ENCODE results near the gene CEL.

Gene CEL

DNA sequence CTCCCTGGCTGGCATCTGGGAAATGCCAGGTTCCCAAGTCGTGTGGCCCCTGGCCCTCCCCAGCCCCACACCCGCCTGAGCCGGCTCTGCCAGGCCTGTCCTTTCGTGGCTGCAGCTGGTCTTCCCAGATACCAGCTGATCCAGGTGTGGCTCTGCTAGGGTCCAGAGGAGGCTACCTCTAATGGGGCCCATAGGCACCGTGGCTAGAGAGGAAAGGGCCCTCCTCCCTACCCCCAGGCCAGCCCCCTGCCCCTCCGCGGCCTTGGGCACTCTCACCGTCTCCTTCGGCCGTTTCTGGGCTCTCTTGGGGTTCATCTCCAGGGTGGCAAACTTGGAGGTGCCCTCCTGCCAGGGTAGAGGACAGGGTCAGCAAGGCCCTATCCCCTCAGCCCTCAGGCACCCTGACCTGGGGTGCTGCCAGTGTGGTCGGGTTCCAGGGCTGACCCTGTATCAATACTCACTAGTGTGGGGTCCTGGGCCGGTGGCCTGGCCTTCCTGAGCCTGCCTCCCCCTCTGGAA, 42.3 kb downstream of the CEL start:
- no peak for DNase-seq (ENCODE audit: low read depth in 3 of 3)

DNA sequence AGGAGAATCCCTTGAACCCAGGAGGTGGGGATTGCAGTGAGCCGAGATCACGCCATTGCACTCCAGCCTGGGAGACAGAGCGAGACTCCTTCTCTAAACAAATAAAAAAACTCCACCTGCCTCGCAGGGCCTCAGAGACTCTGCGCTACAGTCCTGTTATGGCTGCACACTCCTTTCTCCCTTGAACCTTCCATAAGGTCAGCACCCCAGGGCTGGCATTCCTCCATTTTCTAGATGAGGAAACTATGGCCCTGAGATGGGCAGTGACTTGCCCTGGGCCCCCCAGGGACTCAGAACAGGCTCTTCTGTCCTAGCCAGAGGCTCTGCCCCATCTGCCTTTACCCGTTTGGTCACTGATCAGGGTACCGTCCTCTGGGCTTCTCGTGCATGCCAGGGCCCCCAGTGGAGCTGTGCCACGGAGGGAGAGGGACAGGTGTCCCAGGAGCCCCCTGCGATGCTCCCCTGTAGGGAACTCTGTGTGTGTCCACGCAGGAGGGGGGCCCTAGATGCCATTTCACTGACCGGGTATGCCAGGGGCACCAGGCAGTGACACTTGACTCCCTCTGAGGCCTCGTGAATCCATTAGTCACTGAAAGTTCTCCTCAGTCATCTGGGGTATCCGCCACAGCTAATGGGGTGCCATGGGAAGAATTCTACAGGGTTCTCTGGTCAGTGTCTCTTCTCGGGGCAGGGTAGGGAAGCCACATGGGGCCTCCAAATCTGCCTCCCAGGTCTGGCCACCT, 43.1 kb downstream of the CEL start:
- no peak for DNase-seq (ENCODE audit: low read depth in 3 of 3)

DNA sequence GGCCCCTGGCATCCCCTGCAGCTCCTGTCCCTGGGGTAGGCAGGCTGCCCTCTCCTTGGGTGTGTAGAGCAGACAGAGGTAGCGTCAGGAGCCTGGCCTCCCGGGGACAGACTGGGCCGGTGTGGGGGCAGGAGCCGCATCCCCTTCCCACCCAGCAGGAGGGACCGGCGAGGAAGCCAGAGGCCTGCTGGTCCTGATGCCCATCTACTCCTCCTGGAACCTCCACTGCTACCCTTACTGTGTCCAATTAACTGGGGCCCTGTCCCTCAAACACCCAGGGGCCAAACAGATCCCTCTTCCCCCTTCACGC, 43.6 kb downstream of the CEL start:
- DNase-seq (ENCODE audit: low read depth in 3 of 3): no peak

DNA sequence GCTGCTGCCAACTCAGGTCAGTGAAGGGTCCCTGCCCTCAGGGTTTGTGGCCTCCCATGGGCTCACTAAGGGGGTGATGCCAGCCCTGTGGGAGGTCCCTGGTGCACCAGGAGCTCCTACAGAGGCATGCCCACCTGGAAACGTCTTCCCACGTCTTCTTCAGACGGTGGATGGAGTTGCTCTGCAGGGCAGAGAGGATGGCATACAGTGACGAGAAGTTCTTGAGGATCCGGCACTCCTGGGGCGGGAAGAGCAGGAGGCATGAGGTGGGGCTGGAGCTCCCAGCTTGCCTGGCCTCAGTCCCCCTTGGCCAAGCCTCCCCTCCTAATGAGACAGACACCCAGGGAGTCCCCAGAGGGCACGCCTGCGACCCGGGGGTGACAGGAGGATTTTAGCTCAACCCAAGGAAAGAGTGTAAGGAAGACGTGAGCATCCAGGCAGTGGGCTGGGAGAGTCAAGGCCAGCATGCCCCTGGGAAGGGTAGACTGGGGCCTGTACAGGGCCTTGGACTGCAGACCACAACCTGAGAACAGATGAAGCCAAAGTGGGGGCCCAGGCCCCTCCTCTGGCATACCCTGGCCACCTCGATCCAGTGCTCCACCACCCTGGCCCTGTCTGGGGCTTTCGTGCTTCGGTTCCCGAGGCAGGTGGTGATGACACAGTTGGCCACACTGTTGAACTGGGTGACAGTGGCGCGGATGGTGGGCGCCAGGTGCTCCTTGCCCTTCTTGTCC, 44.9 kb downstream of the CEL start:
- DNase-seq (ENCODE audit: low read depth in 3 of 3): no peak

DNA sequence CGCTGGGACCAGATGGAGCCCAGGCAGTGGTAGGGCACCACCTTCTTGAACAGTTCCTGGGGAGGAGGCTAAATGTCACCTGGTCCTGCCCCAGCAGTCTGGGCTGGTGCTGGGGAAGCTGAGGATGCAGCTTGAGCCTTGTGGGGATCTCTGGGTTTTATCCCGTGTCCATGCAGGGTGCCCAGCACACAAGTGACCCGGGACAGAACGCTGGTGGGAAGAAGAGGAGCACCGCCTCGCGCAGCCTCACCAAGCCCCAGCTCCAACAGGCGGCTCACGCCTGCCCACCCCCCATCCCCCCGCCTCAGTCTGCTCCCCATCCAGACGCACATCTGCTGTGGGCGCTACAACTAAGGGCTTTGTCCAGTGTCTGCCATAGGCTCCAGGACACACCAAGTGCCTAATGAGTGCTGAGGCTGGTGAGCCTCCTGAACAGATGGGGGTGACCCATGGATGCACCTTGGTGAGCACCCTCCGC, 45.5 kb downstream of the CEL start:
- no peak for DNase-seq (ENCODE audit: low read depth in 3 of 3)

DNA sequence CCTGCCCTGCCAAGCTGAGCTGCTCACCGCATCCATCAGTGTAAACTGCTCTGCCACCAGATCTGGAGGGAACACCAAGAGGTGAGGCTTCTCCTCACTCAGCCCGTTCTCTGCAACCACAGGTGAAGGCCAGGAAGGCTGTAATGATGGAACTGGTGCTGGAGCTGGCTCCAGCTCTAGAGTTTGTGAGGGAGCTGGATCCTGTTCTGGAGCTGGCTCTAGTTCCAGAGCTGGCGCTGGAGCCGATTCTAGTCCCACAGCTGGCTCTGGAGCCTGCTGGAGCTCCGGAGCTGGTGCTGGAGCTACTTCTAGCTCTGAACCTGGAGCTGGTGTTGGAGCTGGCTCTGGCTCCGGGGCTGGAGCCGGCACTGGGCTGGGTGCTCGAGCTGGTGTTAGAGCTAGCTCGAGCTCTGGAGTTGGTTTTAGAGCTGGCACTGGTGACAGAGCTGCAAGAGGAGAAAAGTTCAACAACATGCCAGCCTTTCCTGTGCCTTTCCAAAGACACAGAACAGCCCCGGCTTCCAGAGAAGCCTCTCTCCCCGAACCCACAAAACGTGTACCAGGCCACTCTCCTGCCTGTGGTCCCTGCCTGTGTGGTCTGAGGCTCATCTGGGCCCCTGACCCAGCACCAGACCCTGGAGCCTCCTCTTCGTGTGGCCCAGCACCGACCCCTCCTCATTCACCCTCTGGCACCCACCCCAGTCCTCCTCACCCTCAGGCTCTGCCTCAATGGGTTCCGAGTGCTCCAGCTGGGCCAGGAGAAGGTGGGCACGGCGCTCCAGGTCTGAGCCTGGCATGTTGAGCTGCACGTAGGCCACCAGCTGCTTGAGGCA, 46.4 kb downstream of the CEL start:
- DNase-seq (ENCODE audit: low read depth in 3 of 3): no peak

DNA sequence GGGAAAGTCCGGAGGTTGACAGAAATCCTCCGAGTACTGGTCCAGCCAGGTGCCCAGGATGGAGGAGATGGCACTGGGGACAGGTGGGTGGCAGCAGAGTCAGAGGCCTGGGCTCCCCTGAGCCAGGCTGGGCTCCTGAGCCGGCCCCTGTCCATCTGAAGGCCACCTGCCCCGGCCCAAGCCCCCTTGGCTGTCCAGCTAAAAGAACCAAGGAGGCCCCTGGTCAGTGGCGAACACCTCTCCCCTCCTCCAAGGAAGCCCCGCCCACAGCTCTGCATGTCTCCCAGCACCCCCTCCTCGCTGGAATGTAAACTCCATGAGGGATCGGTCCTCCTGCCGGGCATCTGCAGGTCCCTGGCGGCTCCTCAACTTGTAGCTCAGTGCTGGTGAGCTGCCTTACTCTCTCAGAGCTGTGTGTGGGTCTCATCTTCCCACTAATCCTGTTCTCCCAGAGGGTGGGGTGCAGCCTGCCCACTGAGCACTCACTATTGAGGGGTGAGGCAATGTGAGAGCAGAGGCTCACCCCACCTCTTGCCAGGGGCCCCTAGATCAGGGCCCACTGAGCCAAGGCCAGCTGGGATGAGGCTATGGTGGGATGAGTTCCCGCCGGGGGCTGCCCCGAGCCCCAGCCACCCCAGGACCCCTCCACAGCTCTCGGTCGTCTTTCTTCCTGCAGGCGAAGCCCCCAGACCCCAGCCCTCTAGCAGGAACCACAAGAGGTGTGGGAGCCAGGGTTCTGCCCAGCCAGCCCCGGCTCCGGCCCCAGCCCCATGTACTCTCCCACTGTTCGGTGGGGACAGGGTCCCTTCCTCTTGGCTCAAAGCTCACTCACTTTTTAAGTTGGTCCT, 47.2 kb downstream of the CEL start:
- DNase-seq (ENCODE audit: low read depth in 3 of 3): no peak

DNA sequence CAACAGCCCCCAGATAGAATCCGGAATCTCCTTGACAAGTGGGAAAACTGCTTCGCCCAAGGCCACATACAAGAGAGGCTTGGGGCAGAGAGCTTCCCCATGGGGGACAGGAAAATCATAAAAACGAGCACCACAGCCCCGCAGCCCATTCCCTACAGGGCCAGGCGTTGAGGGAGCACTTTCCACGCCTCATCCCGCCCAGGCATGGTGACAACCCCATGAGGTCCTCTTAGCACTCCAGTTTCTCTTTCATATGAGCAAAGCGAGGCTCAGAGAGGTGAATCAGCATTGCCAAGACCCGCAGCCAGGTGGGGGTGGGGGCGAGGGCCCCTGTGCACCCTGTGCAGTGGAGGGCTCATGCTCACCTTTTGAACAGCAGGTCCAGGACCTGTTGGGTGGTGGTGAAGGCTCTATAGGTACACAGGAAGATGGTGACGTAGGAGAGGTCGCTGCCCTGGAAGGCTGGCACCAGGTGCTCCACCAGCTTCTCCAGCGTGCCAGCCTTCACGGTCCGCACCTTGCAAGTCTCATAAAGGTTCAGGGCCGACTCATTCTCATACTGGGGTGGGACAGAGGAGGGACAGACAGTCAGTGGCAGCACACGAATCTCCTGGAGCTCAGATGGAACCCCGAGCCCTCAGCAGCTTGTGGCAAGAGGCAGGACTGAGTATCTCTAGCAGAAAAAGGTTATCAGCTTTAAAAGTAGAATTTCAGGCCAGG, 48.3 kb downstream of the CEL start:
- no peak for DNase-seq (ENCODE audit: low read depth in 3 of 3)

DNA sequence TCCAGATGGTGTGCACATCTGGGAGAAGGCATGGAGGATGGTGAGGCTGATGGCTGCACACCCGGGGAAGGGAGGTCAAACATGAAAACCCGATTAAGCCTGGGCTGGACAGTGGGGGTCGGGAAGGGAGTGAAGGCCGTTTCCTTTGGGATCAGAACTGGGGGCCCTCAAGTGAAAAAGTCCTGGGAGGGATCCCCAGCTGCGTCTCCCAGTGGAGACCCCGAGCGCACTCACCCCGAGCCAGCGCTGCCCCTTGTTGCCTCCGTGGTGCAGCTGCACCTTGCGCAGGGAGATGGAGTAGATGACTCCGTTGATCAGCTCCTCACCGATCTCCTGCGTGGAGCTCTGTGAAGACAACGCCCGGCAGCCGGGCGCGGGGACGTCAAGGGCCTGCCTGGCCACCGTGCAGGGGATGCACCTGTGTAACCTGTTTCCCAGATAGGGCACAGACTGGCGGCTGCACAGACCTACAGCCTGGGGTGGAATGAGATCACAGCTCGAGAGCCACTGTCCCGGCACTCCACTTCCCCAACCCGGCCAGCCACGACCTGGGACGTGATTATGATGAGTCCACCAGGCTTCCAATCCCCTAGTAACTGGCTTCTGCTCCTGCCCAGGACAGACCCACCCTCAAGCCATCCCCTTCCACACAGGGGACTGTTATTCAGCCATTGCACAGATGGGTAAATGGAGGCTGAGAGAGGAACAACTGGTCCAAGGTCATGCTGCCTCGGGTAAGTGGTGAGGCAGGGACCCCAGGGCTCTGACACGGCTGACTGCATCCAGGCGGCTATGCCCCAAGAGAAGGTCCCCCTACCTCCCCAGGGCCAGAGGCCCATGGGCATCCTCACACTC, 50.3 kb downstream of the CEL start:
- DNase-seq (ENCODE audit: low read depth in 3 of 3): no peak

DNA sequence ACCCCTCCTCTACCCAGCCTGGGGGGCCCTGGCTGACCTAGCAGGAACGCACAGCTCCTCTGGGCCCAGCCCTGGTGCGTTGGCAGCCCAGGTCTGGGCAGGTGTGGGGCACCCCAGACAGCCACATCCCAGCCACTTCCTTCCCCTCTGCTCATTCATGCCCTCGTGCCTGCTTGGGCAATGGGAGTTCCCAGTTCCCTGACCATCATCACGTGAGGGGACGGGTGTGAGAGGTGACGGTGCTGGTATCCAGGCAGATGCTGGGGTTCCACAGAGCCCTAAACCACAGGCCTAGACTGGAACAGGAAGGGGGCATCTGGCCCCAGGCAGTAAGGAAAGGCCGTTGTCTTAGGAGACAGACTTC, 50.9 kb downstream of the CEL start:
- DNase-seq (ENCODE audit: low read depth in 3 of 3): no peak

DNA sequence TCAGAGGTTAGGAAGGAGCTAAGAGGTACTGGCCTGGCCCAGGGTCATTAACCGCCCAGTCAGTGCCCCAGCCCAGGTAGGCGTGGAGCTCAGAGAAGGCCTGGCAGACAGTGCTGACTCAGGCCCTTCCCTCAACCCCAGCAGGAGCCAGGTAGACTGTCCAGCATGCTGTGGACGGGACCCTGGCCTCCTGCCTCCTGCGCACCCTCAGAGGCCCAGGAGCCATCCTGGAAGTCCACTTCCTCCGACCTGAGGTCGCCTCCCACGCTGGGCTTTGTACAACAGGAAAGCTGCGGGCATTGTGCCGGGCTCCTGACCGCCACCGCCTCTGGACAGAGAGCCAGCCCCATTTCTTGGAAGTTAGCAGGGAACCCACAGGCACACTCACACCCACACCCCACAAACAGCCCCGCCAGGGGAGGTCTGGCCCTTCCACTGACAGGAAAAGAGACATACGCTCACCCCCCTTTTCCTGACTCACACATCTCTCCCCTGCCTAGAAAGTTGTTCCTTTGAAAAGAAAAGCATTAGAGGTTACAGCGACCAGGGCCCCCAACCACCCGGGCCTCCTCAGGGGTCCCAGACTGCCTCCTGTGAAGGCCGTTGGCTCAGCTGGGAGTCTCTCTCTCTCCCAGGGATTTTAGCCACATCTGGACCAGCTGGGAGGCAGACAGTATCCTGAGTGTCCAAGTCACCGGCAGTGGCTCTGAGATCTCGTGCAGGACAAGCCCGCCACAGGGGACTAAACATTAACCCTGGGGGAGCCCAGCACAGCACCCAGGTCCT, 51.6 kb downstream of the CEL start:
- DNase-seq (ENCODE audit: low read depth in 3 of 3): no peak

DNA sequence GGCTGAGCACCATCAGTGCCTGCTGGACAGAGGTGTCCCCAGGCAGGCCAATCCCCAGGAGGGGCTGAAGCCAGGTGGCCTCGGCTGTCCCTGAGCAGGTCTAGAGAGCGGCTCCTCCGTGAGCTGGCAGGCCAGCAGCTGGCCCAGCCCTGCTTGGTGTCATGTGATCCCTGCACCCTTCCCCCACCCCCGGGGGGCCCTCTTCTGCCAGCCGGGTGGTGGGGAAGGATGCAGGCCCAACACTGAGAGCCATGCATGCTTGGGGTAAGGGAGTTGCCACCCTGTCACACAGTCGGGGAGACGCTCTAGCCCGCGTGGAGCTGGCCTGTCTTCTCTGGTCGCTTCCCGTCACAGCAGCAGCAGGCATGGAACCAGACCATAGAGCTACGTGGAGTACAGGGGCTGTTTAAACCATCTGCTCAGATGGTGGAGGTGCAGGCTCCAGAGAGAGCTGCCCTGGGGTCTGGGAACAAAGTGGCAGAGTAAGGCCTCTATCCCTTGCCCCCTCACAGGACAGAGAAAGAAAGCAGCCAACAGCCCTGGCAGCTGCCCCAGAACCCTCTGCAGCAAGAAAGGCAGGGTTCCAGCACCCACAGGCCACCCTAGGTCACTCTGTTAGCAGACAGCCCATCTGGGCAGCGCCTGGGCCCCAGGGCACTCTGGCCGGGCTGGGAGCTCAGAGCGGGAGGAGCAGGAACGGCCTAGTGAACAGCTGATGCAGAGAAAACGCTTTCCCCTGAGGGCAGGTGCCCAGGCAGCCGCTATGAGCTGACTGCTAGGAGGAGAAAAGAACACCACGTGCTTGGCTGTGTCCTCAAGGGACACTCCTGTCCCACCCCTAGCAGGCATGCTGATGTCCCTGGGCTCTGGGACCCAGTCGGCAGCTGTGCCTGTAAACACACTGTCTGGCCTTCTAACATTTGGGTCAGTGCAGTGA, 52.4 kb downstream of the CEL start:
- DNase-seq (ENCODE audit: low read depth in 3 of 3): no peak

DNA sequence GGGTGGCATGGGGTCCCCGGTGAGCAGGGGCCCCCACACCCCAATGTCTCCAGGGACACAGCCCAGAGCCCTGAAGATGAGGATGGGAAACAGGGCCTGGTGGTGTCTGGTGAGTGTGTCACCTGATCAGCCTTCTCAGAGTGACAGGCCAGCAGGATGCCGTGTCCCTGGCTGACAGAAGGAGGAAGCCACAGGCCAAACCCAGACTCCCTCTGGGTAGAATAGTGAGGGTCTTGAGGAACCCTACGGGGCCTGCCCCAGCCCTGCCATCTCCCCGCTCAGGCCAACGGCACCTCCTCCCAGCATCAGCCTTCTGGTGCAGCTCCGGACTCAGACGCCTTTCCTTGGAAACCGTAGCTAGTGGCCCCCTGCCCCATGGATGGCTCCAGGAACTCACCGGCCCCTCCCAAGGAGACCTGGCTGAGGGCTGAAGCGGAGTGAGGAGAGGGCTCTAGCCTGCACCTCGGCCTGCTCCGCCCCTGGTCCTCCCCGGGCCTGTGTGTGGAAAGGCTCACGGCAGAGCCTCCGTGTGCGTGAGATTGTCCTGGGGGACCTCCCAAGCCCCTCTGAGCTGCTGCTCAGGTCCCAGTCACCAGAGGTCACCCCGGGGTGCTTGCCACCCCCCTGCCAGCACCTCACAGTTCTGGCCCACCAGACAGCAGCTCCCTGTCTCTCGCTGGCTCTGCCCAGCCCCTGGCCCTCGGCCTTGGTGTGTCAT, 53.3 kb downstream of the CEL start:
- no peak for DNase-seq (ENCODE audit: low read depth in 3 of 3)

DNA sequence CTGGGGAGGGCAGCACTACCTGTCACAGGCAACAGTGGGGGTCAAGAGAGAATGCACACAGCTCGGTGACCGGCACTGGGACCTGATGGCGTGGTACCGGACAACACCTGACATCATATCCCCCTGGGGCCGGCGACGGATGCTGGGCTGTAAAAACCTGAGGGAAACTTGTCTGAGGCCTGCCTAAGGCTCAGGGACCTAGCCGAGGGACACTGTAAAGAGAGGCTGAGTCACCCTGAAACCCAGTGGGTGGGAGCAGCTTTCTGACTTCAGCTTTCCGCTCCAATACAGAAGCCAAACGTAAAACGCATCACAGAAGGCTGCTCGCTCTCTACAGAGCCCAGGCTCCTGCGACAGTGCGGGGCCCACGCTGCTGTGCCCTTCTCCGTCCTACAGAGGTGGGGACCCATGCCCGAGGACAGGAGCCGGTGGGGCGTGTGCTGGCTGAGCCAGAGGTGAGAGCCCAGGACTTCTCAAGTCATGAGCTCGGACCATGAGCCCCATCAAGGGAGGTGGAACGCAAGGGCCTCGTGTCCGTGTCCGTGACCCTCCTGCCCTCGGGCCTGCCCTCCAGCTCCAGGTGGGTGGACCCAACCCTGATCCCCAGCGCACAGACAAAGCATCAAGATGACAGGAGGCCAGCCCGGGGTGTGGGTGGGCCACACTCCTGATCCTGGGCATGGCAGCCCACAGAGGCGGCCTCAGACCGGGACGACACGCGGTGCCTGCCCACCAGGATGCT, 54.0 kb downstream of the CEL start:
- peak; percentile 46 to 67 (median 63) for DNase-seq (ENCODE audit: low read depth in 3 of 3)

DNA sequence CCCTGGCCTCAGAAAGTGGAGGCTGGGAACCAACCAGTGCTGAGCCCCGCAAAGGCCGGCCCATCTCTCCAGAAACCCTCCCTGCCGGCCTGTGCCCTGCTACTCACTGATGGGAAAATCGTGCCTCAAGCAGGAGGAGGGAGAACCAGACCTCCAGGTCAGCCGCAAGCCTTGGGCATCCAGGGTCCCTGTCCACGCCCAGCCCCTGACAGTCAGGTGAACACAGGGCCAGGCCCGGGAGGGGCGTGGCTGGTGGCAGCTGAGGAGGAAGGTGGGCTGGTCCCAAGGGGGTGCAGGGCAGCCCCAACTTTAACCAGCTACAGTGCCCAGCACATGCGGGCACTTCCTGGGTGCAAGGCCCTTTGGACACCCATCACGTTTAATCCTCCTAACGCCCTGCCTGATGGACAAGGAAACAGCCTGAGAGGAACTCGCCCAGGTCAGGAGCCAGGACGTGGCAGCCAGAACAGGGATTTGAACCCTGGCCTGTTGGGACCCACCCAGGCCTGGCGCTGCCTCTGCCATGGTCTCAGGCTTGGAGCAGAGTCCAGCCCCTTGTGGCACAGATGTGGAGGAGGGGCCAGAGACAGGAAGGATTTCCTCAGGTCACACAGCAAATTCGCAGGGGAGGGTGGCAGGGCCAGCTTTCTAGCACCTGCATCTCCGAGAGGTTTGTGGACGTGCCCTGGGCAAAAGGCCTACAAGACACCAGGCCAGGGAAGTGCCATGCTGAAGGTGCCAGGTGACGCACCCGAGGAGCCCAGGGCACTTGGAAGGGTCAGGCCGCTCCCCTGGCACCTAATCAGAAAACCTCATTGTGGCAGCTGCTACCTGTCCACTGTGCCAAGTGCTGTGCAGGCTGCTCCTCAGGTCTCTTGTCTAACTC, 54.8 kb downstream of the CEL start:
- no peak for DNase-seq (ENCODE audit: low read depth in 3 of 3)
